Measurements from ENCODE around the gene SELENON. TPM values are rescaled to one million over a fixed set of nuclear protein-coding genes. Genes with fewer than 3 reads are reported as not detected.

The SELENON gene
- total and polyA plus RNA-seq, 2 of the 8 experiments (the other 6 are each of a cell fraction or from before 2014, with no cell fraction given) = 43.0 to 77.6 TPM

DNA sequence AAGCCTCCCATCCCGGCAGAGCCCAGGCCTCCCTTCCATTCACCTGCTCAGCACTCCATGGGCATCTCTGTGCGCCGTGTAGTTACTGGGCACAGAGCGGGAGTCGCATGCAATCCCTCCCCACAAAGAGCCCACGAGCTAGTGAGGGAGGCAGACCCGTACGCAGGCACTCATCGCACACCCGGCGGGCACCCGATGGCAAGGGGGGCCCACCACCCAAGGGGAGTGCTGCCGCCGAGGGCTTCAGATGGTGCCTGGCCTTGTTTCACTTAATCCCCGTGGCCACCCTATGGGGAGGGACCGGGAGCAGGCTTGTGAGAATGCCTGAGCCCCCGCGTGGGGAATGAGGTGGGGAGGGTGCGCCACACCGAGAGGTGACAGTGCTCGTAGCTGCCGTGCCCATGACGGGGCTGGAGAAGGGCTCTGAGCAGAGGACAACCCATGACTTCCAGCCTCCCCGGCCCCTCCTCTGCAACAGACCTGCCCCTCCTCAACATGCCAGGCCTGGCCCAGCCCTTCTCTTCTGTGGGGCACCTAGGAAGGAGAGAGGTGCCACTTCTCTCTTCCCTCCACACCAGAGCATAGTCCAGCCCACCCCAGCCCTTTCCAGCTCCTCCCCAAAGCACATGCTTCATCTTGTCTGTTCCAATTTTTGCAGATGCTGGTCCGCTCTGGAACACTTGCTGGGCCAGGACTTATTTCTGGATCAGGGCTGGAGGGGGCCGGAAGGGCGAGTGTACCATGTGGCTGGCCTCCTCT, 30.2 kb upstream of the SELENON start:
- H3K36me3 ChIP-seq (ENCODE audit: control insufficient read depth in 2 of 4, insufficient read depth in 4 of 4, low read length in 3 of 4) = no peaks in the 10 kb centered on the region
- H2BK120ac ChIP-seq (replicated peaks; ENCODE audit: low read depth, low read length) = no peak overlapping the region
- H3K23me2 ChIP-seq (ENCODE audit: low read depth, low read length) = peaks cover 23% of the 10 kb centered on the region; the same call in 1 of the 2 replicates
- no peak overlapping the region for H3K23ac ChIP-seq (ENCODE audit: insufficient read length)
- peak overlapping the region; percentile 76; the same call in 1 of the 2 replicates for H4K8ac ChIP-seq (ENCODE audit: extremely low read depth, insufficient read depth, low read length)
- FAIRE-seq (no peak), DNase-seq (ENCODE audit: low read depth in 1 of 2, low spot score in 2 of 2) (no peak)
- CTCF ChIA-PET (ENCODE audit: partially characterized antibody) = interaction anchor here (0.7 to 2.4 kb wide), 4 partner anchors 10 to 197 kb away, joined by 3 to 13 read pairs (median 4); no protein-coding TSS in a partner anchor
- H3K4me3 ChIP-seq (ENCODE audit: extremely low read depth in 1 of 4, insufficient read depth in 2 of 4, low read depth in 3 of 4, low read length in 4 of 4) = no peak overlapping the region
- no peak overlapping the region for H2BK12ac ChIP-seq (ENCODE audit: low read depth, low read length)
- H3K27ac ChIP-seq (ENCODE audit: low read depth, low read length) = no peak overlapping the region
- no peak overlapping the region for H3K9ac ChIP-seq (replicated peaks in 1 of 4; ENCODE audit: extremely low read depth in 1 of 4, low read depth in 3 of 4, low read length in 3 of 4)
- POLR2A ChIA-PET (ENCODE audit: partially characterized antibody) = no interaction called here
- H4K91ac ChIP-seq (replicated peaks; ENCODE audit: insufficient read length, low read length) = no peak overlapping the region
- no peaks in the 10 kb centered on the region for H3K79me2 ChIP-seq (ENCODE audit: control insufficient read depth in 1 of 2, insufficient read depth in 2 of 2, low read length in 2 of 2)
- no peak overlapping the region for H2AFZ ChIP-seq (ENCODE audit: low read length)
- no peak for TF ChIP-seq SIN3A (conservative IDR thresholded peaks at IDR 0.05 in 1 of 2, IDR thresholded peaks at IDR 0.05 in 1 of 2; ENCODE audit: low read depth in 1 of 2, low read length in 2 of 2)
- TF ChIP-seq SIRT6 (IDR thresholded peaks at IDR 0.05; ENCODE audit: low read length) = no peak
- TF ChIP-seq SP1 (IDR thresholded peaks at IDR 0.05; ENCODE audit: low read depth, low read length) = no peak
- no peak for TF ChIP-seq RBBP5 (IDR thresholded peaks at IDR 0.05; ENCODE audit: borderline replicate concordance, low read depth, low read length)
- TF ChIP-seq NANOG (IDR thresholded peaks at IDR 0.05; ENCODE audit: insufficient read depth, low read depth, low read length, poor library complexity, severe bottlenecking) = no peak
- no peak for TF ChIP-seq YY1 (IDR thresholded peaks at IDR 0.05; ENCODE audit: low read depth, low read length)
- no peak for TF ChIP-seq SIX5 (IDR thresholded peaks at IDR 0.05; ENCODE audit: low read depth, low read length)
- no peak for TF ChIP-seq RFX5 (IDR thresholded peaks at IDR 0.05; ENCODE audit: borderline replicate concordance, low read depth, low read length)
- TF ChIP-seq FOSL1 (IDR thresholded peaks at IDR 0.05; ENCODE audit: insufficient read depth, low read depth, low read length) = no peak
- no peak for TF ChIP-seq TAF1 (IDR thresholded peaks at IDR 0.05; ENCODE audit: low read depth, low read length)
- TF ChIP-seq CREB1 (IDR thresholded peaks at IDR 0.05) = no peak
- no peak for TF ChIP-seq EZH2 (IDR thresholded peaks at IDR 0.05; ENCODE audit: low read depth, low read length, severe bottlenecking)
- no peak for TF ChIP-seq CEBPB (IDR thresholded peaks at IDR 0.05; ENCODE audit: low read depth, low read length)
- no peak overlapping the region for H4K5ac ChIP-seq (ENCODE audit: insufficient read length, low read depth, low read length)
- no peaks in the 10 kb centered on the region for H3K27me3 ChIP-seq (replicated peaks in 1 of 4; ENCODE audit: control insufficient read depth in 3 of 4, extremely low read depth in 1 of 4, insufficient read depth in 3 of 4, low read length in 3 of 4)
- H3K4me1 ChIP-seq (replicated peaks in 1 of 4; ENCODE audit: control insufficient read depth in 3 of 4, insufficient read depth in 4 of 4, low read length in 3 of 4) = peaks cover 0 to 5% (median 3%) of the 10 kb centered on the region in 4 experiments; a peak in 5 of 7 replicates
- H3K4ac ChIP-seq (replicated peaks; ENCODE audit: insufficient read length, low read depth, low read length) = no peak overlapping the region
- no peak overlapping the region for H3K4me2 ChIP-seq (ENCODE audit: insufficient read depth in 1 of 2, low read depth in 2 of 2, low read length in 2 of 2)
- H3K18ac ChIP-seq (ENCODE audit: extremely low read depth, low read length) = no peak overlapping the region
- H3K9me3 ChIP-seq (ENCODE audit: insufficient read depth in 2 of 2, low read depth in 1 of 2, low read length in 1 of 2) = no peaks in the 10 kb centered on the region
- no peaks in the 10 kb centered on the region for H3K79me1 ChIP-seq (ENCODE audit: low read depth, low read length)
- H4K20me1 ChIP-seq (replicated peaks in 1 of 2; ENCODE audit: control insufficient read depth in 1 of 2, insufficient read depth in 2 of 2, low read length in 2 of 2) = peaks cover 0 to 9% of the 10 kb centered on the region in 2 experiments
- no peak overlapping the region for H2BK20ac ChIP-seq (ENCODE audit: low read length)
- H3K56ac ChIP-seq (replicated peaks; ENCODE audit: insufficient read length, low read depth, low read length) = no peak overlapping the region
- WGBS, 2 experiments (ENCODE audit: extremely low coverage in 1 of 2, insufficient coverage in 1 of 2, insufficient read length in 1 of 2, insufficient replicate concordance in 2 of 2, low coverage in 1 of 2, low lambda C conversion rate in 2 of 2, missing lambda C conversion rate in 1 of 2) = 90% methylated on average over 19 of the region's 27 CpGs; no CpG with 5 or more reads in 1 of the 2 experiments
- no peak overlapping the region for H3K14ac ChIP-seq (ENCODE audit: insufficient read length)
- peak overlapping the region; percentile 88; the same call in 1 of the 2 replicates for H2BK15ac ChIP-seq (ENCODE audit: low read length)
- H2AK5ac ChIP-seq (ENCODE audit: low read depth, low read length) = no peak overlapping the region
- no peak overlapping the region for H2BK5ac ChIP-seq (ENCODE audit: low read depth, low read length)

All from H1 (cell line).